NCI-H1694 (cell line): ENCODE data around the gene ESPNL.
"Not testable (repeated sequence)": the region's sequence is repeated elsewhere in the genome, so short reads cannot be mapped to it uniquely, and the experiment has no call there.

Source experiments
- DNase-seq: peaks from one replicate; lab custom pipeline; 2025; lab: John Stamatoyannopoulos, UW

Gene ESPNL

GRCh38 chr2:238100049-238100820, at the start of gene ESPNL:
ESPNL (plus strand) TSS chr2:238100340; CDS start chr2:238100420, 80 bp downstream.
- DNase-seq, result no peak

GRCh38 chr2:238053191-238053776, 46.9 kb upstream of the ESPNL start:
- DNase-seq, result no peak

- DNase-seq, result no peak
Observed at GRCh38 chr2:238055841-238056240, 44.3 kb upstream of the ESPNL start.

- DNase-seq, result not testable (repeated sequence)
Observed at GRCh38 chr2:238057696-238058575, 42.2 kb upstream of the ESPNL start.

GRCh38 chr2:238059505-238059904, 40.6 kb upstream of the ESPNL start:
- no peak for DNase-seq

GRCh38 chr2:238060096-238060541, 40.0 kb upstream of the ESPNL start:
- DNase-seq, result no peak

GRCh38 chr2:238060542-238061314, 39.4 kb upstream of the ESPNL start, which contains the start of gene SCLY:
SCLY (plus strand) TSS chr2:238061001; CDS start chr2:238061055, 54 bp downstream.
- peak; percentile 94 for DNase-seq

GRCh38 chr2:238061315-238062202, 38.6 kb upstream of the ESPNL start:
- DNase-seq, result no peak

GRCh38 chr2:238063414-238064189, 36.5 kb upstream of the ESPNL start:
- DNase-seq, result no peak

GRCh38 chr2:238064376-238064775, 35.8 kb upstream of the ESPNL start:
- no peak for DNase-seq

GRCh38 chr2:238065071-238065846, 34.9 kb upstream of the ESPNL start:
- DNase-seq, result no peak

- no peak for DNase-seq
Observed at GRCh38 chr2:238066218-238066617, 33.9 kb upstream of the ESPNL start.

GRCh38 chr2:238066718-238067117, 33.4 kb upstream of the ESPNL start:
- DNase-seq, result not testable (repeated sequence)

- no peak for DNase-seq
Observed at GRCh38 chr2:238067939-238068338, 32.2 kb upstream of the ESPNL start.

GRCh38 chr2:238069021-238069709, 31.0 kb upstream of the ESPNL start:
- no peak for DNase-seq

GRCh38 chr2:238069877-238070276, 30.3 kb upstream of the ESPNL start:
- no peak for DNase-seq

GRCh38 chr2:238075397-238075796, 24.7 kb upstream of the ESPNL start:
- DNase-seq, result no peak

- no peak for DNase-seq
Observed at GRCh38 chr2:238077292-238077691, 22.8 kb upstream of the ESPNL start.
